Left kidney (tissue), 2 donors: ENCODE data around the gene ACTR1A. TPM values are rescaled to one million over a fixed set of nuclear protein-coding genes. Genes with fewer than 3 reads are reported as not detected.

ENCODE experiments used
- DNase-seq: peaks from one replicate; pipeline ENCODE4 v3.0.0-alpha.2; 2013
- polyA plus RNA-seq: library from polyadenylated mRNA; unstranded; fragments of 120-200 nt; gene quantifications from one replicate; pipeline ENCODE4 v1.2.1, GENCODE V29; 2013; ENCODE audit not compliant: insufficient read length

ACTR1A gene
- polyA plus RNA-seq, 1 donor, result 81.0 TPM

DNA sequence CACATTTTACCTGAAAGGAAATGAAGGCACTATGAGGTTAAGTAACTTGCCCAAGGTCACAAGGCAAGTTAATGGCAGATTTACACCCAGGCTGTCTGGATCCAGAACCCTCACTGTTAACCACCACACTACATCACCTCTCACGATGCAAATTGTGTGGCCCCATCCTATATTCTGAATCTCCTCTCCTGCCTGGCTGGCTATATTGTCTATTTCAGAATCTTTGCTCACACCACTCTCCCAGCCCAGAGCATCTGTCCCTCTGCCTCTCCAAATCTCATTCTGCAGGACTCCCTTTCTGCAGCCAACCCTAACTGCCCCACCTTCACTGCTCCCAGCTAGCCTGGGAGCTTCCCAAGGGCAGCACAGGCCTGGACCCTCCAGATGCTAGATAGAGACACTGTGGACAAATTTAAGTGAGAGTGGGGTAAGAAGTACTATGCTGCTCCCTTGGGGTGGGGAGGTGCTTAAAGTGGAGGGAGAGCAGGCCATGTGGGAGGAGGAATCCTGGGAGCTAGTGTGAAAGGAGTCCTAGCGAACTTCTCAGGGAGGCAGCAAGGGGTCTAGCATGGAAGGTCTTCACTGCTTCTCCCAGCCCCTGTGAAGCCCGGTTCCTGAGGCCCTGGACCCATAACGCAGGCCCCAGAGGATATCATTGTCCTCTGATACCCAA is 70.9 kb downstream of the ACTR1A start:
- no peak for DNase-seq

DNA sequence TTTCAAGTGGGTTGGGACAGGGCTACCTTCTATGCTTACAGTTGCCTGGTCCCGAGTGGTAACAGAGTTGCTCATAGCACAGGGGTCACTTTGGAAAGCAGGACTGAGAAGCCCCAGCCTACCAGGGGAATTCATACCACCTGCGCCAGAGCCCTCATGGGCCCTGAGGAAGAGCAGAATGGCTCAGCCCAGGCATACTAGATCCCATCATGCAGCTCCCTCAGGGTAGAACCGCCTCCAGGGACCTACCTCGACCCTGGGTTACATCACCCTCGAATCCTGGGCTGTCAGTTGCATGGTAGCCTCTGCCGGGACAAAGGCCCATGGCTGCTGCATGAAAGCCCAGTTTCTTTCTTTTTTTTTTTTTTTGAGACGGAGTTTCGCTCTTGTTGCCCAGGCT is 73.0 kb downstream of the ACTR1A start:
- no peak for DNase-seq

Other genes with a start within 250 kb of the ACTR1A start
- gene NFKB2, start 107.0 kb downstream of the ACTR1A start, polyA plus RNA-seq, result 17.2 TPM
- gene PSD, start 83.9 kb downstream of the ACTR1A start, polyA plus RNA-seq, result 9.3 TPM
- gene FBXL15, start 81.9 kb downstream of the ACTR1A start, polyA plus RNA-seq, result 5.6 TPM
- gene CUEDC2, start 70.1 kb downstream of the ACTR1A start, polyA plus RNA-seq, result 75.7 TPM
- 1.5 TPM for gene C10orf95, start 51.2 kb downstream of the ACTR1A start, polyA plus RNA-seq
- 29.9 TPM for gene SUFU, start 1.3 kb upstream of the ACTR1A start, polyA plus RNA-seq
- gene TRIM8, start 141.8 kb upstream of the ACTR1A start, polyA plus RNA-seq, result 110 TPM
- gene ARL3, start 211.7 kb upstream of the ACTR1A start, polyA plus RNA-seq, result 31.5 TPM
- gene SFXN2, start 211.9 kb upstream of the ACTR1A start, polyA plus RNA-seq, result 68.1 TPM
- gene WBP1L, start 241.2 kb upstream of the ACTR1A start, polyA plus RNA-seq, result 41.7 TPM